SK-N-SH treated with all-trans-retinoic acid at 6 μM for 48 hours (cell line): ENCODE results near the gene CD46.

ENCODE experiments used
- ATAC-seq: fragments of 200-7000 bp; cut with Tn5 transposase; 3 replicates; pipeline ENCODE4 v1.9.1; 2020; ENCODE audit warnings: mild to moderate bottlenecking, moderate library complexity
- ARNTL ChIP-seq: fragments of 450-650 bp; formaldehyde crosslinking; IDR thresholded peaks from 2 replicates; pipeline ENCODE4 v1.5.0; 2020; ENCODE audit warnings: low read depth, mild to moderate bottlenecking, moderate library complexity, borderline replicate concordance
- BACH2 ChIP-seq: fragments of 250-450 bp; sonication (Bioruptor Pico); IDR thresholded peaks from 2 replicates; pipeline ENCODE4 v1.9.0; 2021; ENCODE audit warnings: mild to moderate bottlenecking, borderline replicate concordance
- CSDC2 ChIP-seq: fragments of 250-450 bp; sonication (Bioruptor Pico); IDR thresholded peaks from 2 replicates; pipeline ENCODE4 v1.5.0; 2020; ENCODE audit warnings: mild to moderate bottlenecking, moderate library complexity
- ESRRG ChIP-seq: fragments of 250-450 bp; sonication (Bioruptor Pico); IDR thresholded peaks from 2 replicates; pipeline ENCODE4 v1.6.1; 2021; ENCODE audit warnings: mild to moderate bottlenecking
- GLIS3 ChIP-seq: fragments of 250-450 bp; sonication (Bioruptor Pico); IDR thresholded peaks from 2 replicates; pipeline ENCODE4 v1.5.0; 2020; ENCODE audit warnings: mild to moderate bottlenecking, moderate library complexity
- ISL1 ChIP-seq: fragments of 250-450 bp; sonication (Bioruptor Pico); IDR thresholded peaks from 2 replicates; pipeline ENCODE4 v2.1.2; 2022; ENCODE audit warnings: mild to moderate bottlenecking, moderate library complexity
- OSR1 ChIP-seq: fragments of 250-450 bp; sonication (Bioruptor Pico); IDR thresholded peaks from 2 replicates; pipeline ENCODE4 v1.8.0; 2022; ENCODE audit warnings: moderate library complexity, mild to moderate bottlenecking, inconsistent platforms
- PPARA ChIP-seq: fragments of 250-450 bp; sonication (Bioruptor Pico); IDR thresholded peaks from 2 replicates; pipeline ENCODE4 v1.5.0; 2020; ENCODE audit warnings: mild to moderate bottlenecking, borderline replicate concordance
- RARB ChIP-seq: fragments of 250-450 bp; sonication (Bioruptor Pico); IDR thresholded peaks from 2 replicates; pipeline ENCODE4 v1.8.0; 2021; ENCODE audit warnings: mild to moderate bottlenecking, moderate library complexity
- SNAI2 ChIP-seq: fragments of 250-450 bp; sonication (Bioruptor Pico); IDR thresholded peaks from 2 replicates; pipeline ENCODE4 v1.5.0; 2020; ENCODE audit warnings: mild to moderate bottlenecking, moderate library complexity
- TCF4 ChIP-seq: fragments of 250-450 bp; sonication (Bioruptor Pico); IDR thresholded peaks from 2 replicates; pipeline ENCODE4 v1.8.0; 2021; ENCODE audit warnings: mild to moderate bottlenecking, moderate library complexity, borderline replicate concordance
- TOX ChIP-seq: fragments of 250-450 bp; sonication (Bioruptor Pico); IDR thresholded peaks from 2 replicates; pipeline ENCODE4 v1.8.0; 2021; ENCODE audit warnings: mild to moderate bottlenecking, moderate library complexity, borderline replicate concordance
- ZFP3 ChIP-seq: fragments of 250-450 bp; sonication (Bioruptor Pico); IDR thresholded peaks from 2 replicates; pipeline ENCODE4 v1.5.0; 2020; ENCODE audit warnings: mild to moderate bottlenecking, moderate library complexity
- ZNF565 ChIP-seq: fragments of 450-650 bp; formaldehyde crosslinking; conservative IDR thresholded peaks from 2 replicates; pipeline ENCODE4 v1.5.0; 2020; ENCODE audit warnings: low read depth, mild to moderate bottlenecking, moderate library complexity
- ZNF70 ChIP-seq: fragments of 450-650 bp; formaldehyde crosslinking; IDR thresholded peaks from 2 replicates; pipeline ENCODE4 v1.5.0; 2020; ENCODE audit warnings: mild to moderate bottlenecking, moderate library complexity
- ZNF8 ChIP-seq: fragments of 450-650 bp; formaldehyde crosslinking; IDR thresholded peaks from 2 replicates; pipeline ENCODE4 v1.5.0; 2020; ENCODE audit warnings: mild to moderate bottlenecking, moderate library complexity
- TF ChIP-seq, protein P1 (sequence below): fragments of 250-450 bp; sonication (Bioruptor Pico); IDR thresholded peaks from 2 replicates; pipeline ENCODE4 v1.8.0; 2021; ENCODE audit warnings: low read depth, mild to moderate bottlenecking, moderate library complexity, borderline replicate concordance
- TF ChIP-seq, protein P2 (sequence below): fragments of 250-450 bp; sonication (Bioruptor Pico); IDR thresholded peaks from 2 replicates; pipeline ENCODE4 v1.5.1; 2020; ENCODE audit warnings: low read depth, mild to moderate bottlenecking, moderate library complexity
- TF ChIP-seq, protein P3 (sequence below): fragments of 250-450 bp; sonication (Bioruptor Pico); IDR thresholded peaks from 2 replicates; pipeline ENCODE4 v1.8.0; 2020; ENCODE audit warnings: mild to moderate bottlenecking, moderate library complexity, borderline replicate concordance
- TF ChIP-seq, protein P4 (sequence below): fragments of 250-450 bp; sonication (Bioruptor Pico); IDR thresholded peaks from 2 replicates; pipeline ENCODE4 v1.5.1; 2021; ENCODE audit warnings: mild to moderate bottlenecking, moderate library complexity

CD46 gene

DNA sequence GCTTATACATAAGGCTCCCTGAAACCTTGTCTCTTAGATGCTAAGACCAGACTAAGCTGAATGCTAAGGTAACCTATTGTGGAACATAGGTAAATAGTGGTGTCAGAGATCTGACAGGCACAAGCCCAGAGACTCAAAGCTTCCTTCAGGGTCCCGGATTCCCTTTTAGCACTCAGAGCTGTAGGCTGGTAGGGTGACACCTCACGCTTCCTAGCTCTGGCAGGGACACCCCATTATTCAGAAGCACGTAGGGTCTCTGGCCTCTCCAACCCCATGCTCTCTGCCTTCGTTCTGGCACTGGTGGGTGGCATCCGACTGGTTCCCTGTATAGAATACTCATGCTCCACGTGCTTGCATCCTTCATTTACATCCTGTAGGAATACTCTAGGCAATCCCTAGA, 90.7 kb downstream of the CD46 start:
- TF ChIP-seq, protein P1, sequence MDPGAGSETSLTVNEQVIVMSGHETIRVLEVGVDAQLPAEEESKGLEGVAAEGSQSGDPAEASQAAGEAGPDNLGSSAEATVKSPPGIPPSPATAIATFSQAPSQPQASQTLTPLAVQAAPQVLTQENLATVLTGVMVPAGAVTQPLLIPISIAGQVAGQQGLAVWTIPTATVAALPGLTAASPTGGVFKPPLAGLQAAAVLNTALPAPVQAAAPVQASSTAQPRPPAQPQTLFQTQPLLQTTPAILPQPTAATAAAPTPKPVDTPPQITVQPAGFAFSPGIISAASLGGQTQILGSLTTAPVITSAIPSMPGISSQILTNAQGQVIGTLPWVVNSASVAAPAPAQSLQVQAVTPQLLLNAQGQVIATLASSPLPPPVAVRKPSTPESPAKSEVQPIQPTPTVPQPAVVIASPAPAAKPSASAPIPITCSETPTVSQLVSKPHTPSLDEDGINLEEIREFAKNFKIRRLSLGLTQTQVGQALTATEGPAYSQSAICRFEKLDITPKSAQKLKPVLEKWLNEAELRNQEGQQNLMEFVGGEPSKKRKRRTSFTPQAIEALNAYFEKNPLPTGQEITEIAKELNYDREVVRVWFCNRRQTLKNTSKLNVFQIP (CRISPR knock-in tag): no peak
- TF ChIP-seq PPARA: no peak
- TF ChIP-seq ESRRG: no peak
- no peak for TF ChIP-seq ZNF565 (CRISPR knock-in tag)
- no peak for TF ChIP-seq RARB
- no peak for TF ChIP-seq CSDC2 (CRISPR knock-in tag)
- no peak for TF ChIP-seq ISL1 (CRISPR knock-in tag)
- no peak for TF ChIP-seq OSR1 (CRISPR knock-in tag)
- TF ChIP-seq BACH2 (CRISPR knock-in tag): no peak
- no peak for TF ChIP-seq ARNTL (CRISPR knock-in tag)
- TF ChIP-seq ZFP3 (CRISPR knock-in tag): no peak
- no peak for ATAC-seq

DNA sequence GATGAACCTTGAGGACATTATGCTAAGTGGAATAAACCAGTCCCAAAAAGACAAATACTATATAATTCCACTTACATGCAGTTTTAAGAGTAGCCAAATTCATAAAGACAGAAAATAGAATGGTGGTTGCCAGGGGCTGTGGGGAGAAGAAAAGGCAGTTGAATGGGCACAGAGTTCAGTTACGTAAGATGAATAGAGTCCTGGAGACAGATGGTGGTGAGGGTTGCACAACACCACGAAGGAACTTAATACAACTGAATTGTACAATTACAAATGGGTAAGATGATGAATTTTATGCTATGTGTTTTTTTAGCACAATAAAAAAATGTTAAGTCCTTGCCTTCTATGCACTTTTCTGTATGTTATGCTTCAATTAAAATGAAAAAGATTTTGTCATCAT, 92.5 kb downstream of the CD46 start:
- no peak for ATAC-seq
- TF ChIP-seq ESRRG: no peak
- no peak for TF ChIP-seq ZNF70 (CRISPR knock-in tag)
- no peak for TF ChIP-seq TOX (CRISPR knock-in tag)
- no peak for TF ChIP-seq ZNF8 (CRISPR knock-in tag)
- no peak for TF ChIP-seq RARB
- TF ChIP-seq, protein P2, sequence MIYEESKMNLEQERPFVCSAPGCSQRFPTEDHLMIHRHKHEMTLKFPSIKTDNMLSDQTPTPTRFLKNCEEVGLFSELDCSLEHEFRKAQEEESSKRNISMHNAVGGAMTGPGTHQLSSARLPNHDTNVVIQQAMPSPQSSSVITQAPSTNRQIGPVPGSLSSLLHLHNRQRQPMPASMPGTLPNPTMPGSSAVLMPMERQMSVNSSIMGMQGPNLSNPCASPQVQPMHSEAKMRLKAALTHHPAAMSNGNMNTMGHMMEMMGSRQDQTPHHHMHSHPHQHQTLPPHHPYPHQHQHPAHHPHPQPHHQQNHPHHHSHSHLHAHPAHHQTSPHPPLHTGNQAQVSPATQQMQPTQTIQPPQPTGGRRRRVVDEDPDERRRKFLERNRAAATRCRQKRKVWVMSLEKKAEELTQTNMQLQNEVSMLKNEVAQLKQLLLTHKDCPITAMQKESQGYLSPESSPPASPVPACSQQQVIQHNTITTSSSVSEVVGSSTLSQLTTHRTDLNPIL: no peak
- TF ChIP-seq BACH2 (CRISPR knock-in tag): no peak
- TF ChIP-seq TCF4 (CRISPR knock-in tag): no peak
- no peak for TF ChIP-seq GLIS3 (CRISPR knock-in tag)
- no peak for TF ChIP-seq ISL1 (CRISPR knock-in tag)
- no peak for TF ChIP-seq SNAI2 (CRISPR knock-in tag)
- TF ChIP-seq, protein P1 (CRISPR knock-in tag): no peak
- TF ChIP-seq, protein P3, sequence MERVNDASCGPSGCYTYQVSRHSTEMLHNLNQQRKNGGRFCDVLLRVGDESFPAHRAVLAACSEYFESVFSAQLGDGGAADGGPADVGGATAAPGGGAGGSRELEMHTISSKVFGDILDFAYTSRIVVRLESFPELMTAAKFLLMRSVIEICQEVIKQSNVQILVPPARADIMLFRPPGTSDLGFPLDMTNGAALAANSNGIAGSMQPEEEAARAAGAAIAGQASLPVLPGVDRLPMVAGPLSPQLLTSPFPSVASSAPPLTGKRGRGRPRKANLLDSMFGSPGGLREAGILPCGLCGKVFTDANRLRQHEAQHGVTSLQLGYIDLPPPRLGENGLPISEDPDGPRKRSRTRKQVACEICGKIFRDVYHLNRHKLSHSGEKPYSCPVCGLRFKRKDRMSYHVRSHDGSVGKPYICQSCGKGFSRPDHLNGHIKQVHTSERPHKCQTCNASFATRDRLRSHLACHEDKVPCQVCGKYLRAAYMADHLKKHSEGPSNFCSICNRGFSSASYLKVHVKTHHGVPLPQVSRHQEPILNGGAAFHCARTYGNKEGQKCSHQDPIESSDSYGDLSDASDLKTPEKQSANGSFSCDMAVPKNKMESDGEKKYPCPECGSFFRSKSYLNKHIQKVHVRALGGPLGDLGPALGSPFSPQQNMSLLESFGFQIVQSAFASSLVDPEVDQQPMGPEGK (CRISPR knock-in tag): no peak
- TF ChIP-seq, protein P4, sequence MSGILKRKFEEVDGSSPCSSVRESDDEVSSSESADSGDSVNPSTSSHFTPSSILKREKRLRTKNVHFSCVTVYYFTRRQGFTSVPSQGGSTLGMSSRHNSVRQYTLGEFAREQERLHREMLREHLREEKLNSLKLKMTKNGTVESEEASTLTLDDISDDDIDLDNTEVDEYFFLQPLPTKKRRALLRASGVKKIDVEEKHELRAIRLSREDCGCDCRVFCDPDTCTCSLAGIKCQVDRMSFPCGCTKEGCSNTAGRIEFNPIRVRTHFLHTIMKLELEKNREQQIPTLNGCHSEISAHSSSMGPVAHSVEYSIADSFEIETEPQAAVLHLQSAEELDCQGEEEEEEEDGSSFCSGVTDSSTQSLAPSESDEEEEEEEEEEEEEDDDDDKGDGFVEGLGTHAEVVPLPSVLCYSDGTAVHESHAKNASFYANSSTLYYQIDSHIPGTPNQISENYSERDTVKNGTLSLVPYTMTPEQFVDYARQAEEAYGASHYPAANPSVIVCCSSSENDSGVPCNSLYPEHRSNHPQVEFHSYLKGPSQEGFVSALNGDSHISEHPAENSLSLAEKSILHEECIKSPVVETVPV (CRISPR knock-in tag): no peak
- TF ChIP-seq PPARA: no peak
- no peak for TF ChIP-seq ZNF565 (CRISPR knock-in tag)
- no peak for TF ChIP-seq CSDC2 (CRISPR knock-in tag)
